ENCODE measurements around the gene PTGIS. TPM values are rescaled to one million over a fixed set of nuclear protein-coding genes. Genes with fewer than 3 reads are reported as not detected.
"Not testable (repeated sequence)": the region's sequence is repeated elsewhere in the genome, so short reads cannot be mapped to it uniquely, and the experiment has no call there.

PTGIS gene
- total RNA-seq, 2 experiments from 2014 or later, result 1.5 to 1.6 TPM

DNA sequence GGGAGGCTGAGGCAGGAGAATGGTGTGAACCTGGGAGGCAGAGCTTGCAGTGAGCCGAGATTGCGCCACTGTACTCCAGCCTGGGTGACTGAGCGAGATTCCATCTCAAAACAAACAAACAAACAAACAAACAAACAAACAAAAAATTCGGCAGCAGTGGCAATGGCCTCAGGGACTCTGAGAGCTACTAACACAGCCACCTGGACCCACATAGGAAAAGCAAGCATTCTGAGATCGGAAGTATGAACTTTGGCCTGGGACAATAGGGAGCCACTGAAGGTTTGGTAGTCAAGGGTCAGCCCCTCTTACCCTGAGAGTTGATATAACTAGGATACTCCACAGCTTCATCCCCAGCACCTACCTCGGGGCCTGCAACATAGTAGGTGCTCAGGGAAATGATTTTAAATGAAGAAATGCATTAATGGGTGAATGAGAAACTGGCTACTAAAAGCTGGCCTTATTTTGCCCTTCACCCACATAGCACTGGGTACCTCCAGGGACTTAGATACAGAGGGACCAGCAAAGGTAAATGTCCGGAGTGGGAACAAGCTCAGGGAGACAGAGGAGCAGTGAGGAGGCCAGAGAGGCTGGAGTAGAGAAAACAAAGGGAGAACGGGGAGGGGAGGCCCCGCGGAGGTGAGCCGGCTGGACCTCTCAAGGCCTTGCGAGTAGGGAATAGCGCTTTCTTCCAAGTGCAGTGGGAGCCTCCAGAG is 46.6 kb upstream of the PTGIS start:
- Mint-ChIP-seq H3K4me1 (ENCODE audit: low read depth) (peaks cover 6% of the 10 kb centered on the region), H3K9me3 (no peaks in the 10 kb centered on the region), H3K27me3 (peaks cover 2% of the 10 kb centered on the region), H3K27ac (no peak overlapping the region), H3K36me3 (ENCODE audit: low read depth) (no peaks in the 10 kb centered on the region), H3K4me3 (no peak overlapping the region)
- ChIA-PET POLR2A (interaction anchor here (0.8 kb wide), 1 partner anchor 73 kb away, joined by 3 read pairs; no protein-coding TSS in a partner anchor), CTCF (interaction anchor here (1.0 to 1.9 kb wide), 3 partner anchors 73 to 232 kb away, joined by 3 to 11 read pairs (median 3); no protein-coding TSS in a partner anchor)
- intact Hi-C loops (cut with micrococcal nuclease), result loop anchor here (10.0 kb wide), 2 partner anchors 110 to 310 kb away; no protein-coding TSS in a partner anchor
- TF ChIP-seq, protein P1, sequence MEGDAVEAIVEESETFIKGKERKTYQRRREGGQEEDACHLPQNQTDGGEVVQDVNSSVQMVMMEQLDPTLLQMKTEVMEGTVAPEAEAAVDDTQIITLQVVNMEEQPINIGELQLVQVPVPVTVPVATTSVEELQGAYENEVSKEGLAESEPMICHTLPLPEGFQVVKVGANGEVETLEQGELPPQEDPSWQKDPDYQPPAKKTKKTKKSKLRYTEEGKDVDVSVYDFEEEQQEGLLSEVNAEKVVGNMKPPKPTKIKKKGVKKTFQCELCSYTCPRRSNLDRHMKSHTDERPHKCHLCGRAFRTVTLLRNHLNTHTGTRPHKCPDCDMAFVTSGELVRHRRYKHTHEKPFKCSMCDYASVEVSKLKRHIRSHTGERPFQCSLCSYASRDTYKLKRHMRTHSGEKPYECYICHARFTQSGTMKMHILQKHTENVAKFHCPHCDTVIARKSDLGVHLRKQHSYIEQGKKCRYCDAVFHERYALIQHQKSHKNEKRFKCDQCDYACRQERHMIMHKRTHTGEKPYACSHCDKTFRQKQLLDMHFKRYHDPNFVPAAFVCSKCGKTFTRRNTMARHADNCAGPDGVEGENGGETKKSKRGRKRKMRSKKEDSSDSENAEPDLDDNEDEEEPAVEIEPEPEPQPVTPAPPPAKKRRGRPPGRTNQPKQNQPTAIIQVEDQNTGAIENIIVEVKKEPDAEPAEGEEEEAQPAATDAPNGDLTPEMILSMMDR (IDR thresholded peaks at IDR 0.05), result no peak
- ATAC-seq (no peak), DNase-seq (no peak)

DNA sequence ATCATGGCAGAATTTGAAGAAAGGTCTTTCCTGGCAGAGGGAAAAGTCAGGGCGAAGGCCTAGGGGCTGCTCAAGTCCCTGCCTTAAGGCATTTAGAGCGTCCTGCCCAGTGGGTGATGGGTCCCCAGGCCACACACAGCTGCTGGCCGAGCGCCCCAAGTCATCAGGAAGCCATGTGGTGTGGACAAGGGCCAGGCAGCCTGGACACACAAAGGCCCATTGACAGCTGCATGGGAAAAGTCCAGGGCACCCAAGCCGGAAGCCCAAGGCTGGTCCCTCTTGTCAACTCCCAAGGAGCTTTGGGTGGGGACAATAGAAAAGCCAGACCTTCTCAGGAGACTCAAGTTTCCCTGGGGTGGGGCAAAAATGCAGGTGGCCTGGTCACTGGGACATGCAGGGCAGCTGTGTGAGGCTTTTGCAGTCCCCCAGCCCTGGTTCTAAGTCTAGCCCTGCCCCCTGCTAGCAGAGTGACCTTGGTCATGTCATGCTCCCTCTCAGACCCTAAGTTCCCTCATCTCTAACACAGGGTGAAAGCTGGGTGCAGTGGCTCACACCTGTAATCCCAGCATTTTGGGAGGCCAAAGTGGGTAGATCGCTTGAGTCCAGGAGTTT is 44.3 kb upstream of the PTGIS start:
- TF ChIP-seq, protein P1 (IDR thresholded peaks at IDR 0.05), result no peak
- Mint-ChIP-seq H3K27me3 (peaks cover 13% of the 10 kb centered on the region), H3K27ac (no peak overlapping the region), H3K9me3 (no peaks in the 10 kb centered on the region), H3K36me3 (ENCODE audit: low read depth) (no peaks in the 10 kb centered on the region), H3K4me3 (no peak overlapping the region), H3K4me1 (ENCODE audit: low read depth) (peaks cover 20% of the 10 kb centered on the region)
- ATAC-seq (no peak), DNase-seq (no peak)
- POLR2A ChIA-PET, result interaction anchor here (0.6 to 1.2 kb wide), 2 partner anchors 57 to 275 kb away, joined by 3 read pairs; no protein-coding TSS in a partner anchor
- intact Hi-C loops (cut with micrococcal nuclease), result loop anchor here (10.0 kb wide), 2 partner anchors 113 to 313 kb away; no protein-coding TSS in a partner anchor
- CTCF ChIA-PET, result interaction anchor here (0.6 to 2.6 kb wide), 13 partner anchors 9 to 416 kb away, joined by 3 to 26 read pairs (median 4); no protein-coding TSS in a partner anchor

DNA sequence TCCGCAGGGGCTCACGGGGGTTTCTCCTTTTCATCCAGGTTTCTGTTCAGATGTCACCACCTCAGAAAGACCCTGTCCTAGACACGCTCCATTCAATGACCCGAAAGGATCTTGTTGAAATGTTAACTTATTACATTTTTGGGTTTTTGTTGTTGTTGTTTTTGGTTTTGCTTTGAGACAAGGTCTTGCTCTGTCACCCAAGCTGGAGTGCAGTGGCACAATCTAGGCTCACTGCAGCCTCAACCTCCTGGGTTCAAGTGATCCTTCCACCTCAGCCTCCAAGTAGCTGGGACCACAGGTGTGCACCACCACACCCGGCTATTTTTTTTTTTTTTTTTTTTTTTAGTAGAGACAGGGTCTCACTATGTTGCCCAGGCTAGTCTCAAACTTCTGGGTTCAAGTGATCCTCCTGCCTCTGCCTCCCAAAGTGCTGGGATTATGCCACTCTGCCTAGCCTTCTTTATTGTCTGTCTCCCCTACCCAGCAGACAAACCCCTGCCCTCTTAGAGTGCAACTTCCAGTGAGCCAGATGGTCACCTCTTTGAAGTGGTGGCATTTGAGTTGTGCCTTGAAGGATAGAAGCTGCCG is 43.7 kb upstream of the PTGIS start:
- not testable (repeated sequence) for DNase-seq; H3K4me3 Mint-ChIP-seq; H3K36me3 Mint-ChIP-seq (ENCODE audit: low read depth); ATAC-seq; H3K9me3 Mint-ChIP-seq; H3K27ac Mint-ChIP-seq
- POLR2A ChIA-PET, result interaction anchor here (0.6 to 1.2 kb wide), 2 partner anchors 57 to 276 kb away, joined by 3 read pairs; no protein-coding TSS in a partner anchor
- intact Hi-C loops (cut with micrococcal nuclease), result loop anchor here (2.0 to 10.0 kb wide), 3 partner anchors 113 to 313 kb away; no protein-coding TSS in a partner anchor
- H3K4me1 Mint-ChIP-seq (ENCODE audit: low read depth), result peaks cover 20% of the 10 kb centered on the region
- CTCF ChIA-PET, result interaction anchor here (0.6 to 2.6 kb wide), 13 partner anchors 9 to 417 kb away, joined by 3 to 26 read pairs (median 4); no protein-coding TSS in a partner anchor
- peaks cover 13% of the 10 kb centered on the region for H3K27me3 Mint-ChIP-seq

DNA sequence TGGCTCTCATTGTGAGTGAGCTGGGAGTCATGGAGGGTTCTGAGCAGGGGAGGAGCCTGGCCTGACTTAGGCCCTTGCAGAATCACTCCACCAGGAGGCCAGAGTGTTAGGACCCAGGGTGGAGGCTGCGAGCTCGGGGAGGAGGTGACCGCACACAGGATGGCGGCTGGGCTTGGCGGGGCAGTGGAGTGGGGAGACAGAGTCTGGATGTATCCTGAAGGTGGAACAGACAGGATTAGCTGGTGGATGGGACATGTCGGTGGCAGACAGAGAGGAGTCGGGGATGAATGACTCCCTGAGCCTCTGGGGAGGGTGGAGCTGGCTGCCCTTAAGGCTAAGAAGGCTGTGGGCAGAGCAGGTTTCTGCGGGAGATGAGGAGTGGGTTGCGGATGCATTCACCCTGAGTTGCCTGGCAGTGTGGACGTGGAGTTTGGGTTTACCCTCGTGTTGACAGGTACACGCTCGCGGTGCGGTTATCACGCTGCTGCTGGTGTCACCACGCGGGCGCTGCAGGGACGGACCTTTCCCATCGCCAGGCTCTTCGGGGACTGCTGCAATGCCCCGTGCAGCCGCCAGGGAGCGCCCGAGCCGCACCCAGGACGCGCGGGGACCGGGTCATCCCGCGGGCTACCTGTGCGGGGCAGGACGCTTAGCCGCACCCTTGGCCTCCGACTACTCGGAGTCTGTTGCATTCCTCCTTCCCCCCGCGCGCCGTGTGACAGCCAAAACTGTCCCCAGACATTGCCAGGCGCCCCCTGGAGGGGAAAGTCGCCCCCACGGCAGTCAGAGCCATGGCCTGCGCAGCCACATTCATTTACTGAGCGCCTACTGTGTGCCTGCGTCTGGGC is 43.0 kb upstream of the PTGIS start:
- Mint-ChIP-seq H3K9me3 (no peaks in the 10 kb centered on the region), H3K27me3 (peaks cover 13% of the 10 kb centered on the region), H3K36me3 (ENCODE audit: low read depth) (no peaks in the 10 kb centered on the region), H3K27ac (no peak overlapping the region), H3K4me1 (ENCODE audit: low read depth) (peaks cover 20% of the 10 kb centered on the region), H3K4me3 (peak overlapping the region; percentile 31)
- POLR2A ChIA-PET, result interaction anchor here (1.1 to 1.3 kb wide), 3 partner anchors 130 to 279 kb away, joined by 3 to 5 read pairs (median 3); no protein-coding TSS in a partner anchor
- peak; percentile 83 for DNase-seq
- TF ChIP-seq, protein P1 (IDR thresholded peaks at IDR 0.05), result peak; percentile 99
- CTCF ChIA-PET, result interaction anchor here (0.6 to 10.5 kb wide), 43 partner anchors 8 to 417 kb away, joined by 3 to 438 read pairs (median 4); no protein-coding TSS in a partner anchor
- peak; percentile 81 for ATAC-seq
- intact Hi-C loops (cut with micrococcal nuclease), result loop anchor here (2.0 to 10.0 kb wide), 3 partner anchors 114 to 314 kb away; no protein-coding TSS in a partner anchor

Measured in activated CD8-positive, alpha-beta T cell treated with anti-CD3 and anti-CD28 coated beads for 36 hours (primary cell).